ENCODE data around the gene CTBP2. TPM values are rescaled to one million over a fixed set of nuclear protein-coding genes. Genes with fewer than 3 reads are reported as not detected.

Gene CTBP2
- total and polyA plus RNA-seq, 10 of the 15 experiments (the other 5 are each of a cell fraction or from before 2014, with no cell fraction given), result 0.02 to 0.72 (median 0.06) TPM; not detected in 2

GRCh38 chr10:125089469-125089868 is 70.9 kb downstream of the CTBP2 start:
- in situ Hi-C loops (cut with MboI) (no loop called here), intact Hi-C loops (cut with micrococcal nuclease; ENCODE audit: unreplicated experiment) (no loop called here)
- Histone ChIP-seq H3K27me3 (replicated peaks in 1 of 2; ENCODE audit: control insufficient read depth in 2 of 2, insufficient read depth in 2 of 2, low read length in 1 of 2) (peaks cover 0 to 5% of the 10 kb centered on the region in 2 experiments; a peak in 3 of 4 replicates), H3K4me1 (ENCODE audit: control insufficient read depth, insufficient read depth, low read length) (no peaks in the 10 kb centered on the region), H3K9ac (ENCODE audit: control insufficient read depth, insufficient read depth, low read length) (no peak overlapping the region), H3K79me2 (ENCODE audit: control insufficient read depth, insufficient read depth, low read length) (no peaks in the 10 kb centered on the region), H4K20me1 (ENCODE audit: control insufficient read depth, insufficient read depth) (no peaks in the 10 kb centered on the region), H3K36me3 (ENCODE audit: control insufficient read depth in 2 of 2, insufficient read depth in 2 of 2, low read length in 1 of 2) (no peaks in the 10 kb centered on the region), H3K9me3 (replicated peaks; ENCODE audit: control insufficient read depth, insufficient read depth, low read length) (no peaks in the 10 kb centered on the region), H3K4me3 (no peak overlapping the region), H3K27ac (ENCODE audit: control insufficient read depth, insufficient read depth) (no peak overlapping the region), H2AFZ (ENCODE audit: control insufficient read depth, low read depth, low read length) (no peak overlapping the region), H3K4me2 (ENCODE audit: control insufficient read depth, insufficient read depth) (no peak overlapping the region)
- TF ChIP-seq ETV6 (conservative IDR thresholded peaks at IDR 0.05 in 1 of 2, IDR thresholded peaks at IDR 0.05 in 1 of 2; ENCODE audit: borderline replicate concordance in 1 of 2, low read depth in 1 of 2) (no peak), BMI1 (IDR thresholded peaks at IDR 0.05; ENCODE audit: borderline replicate concordance) (no peak), PAX8 (IDR thresholded peaks at IDR 0.05) (no peak), EGR1 (IDR thresholded peaks at IDR 0.05; ENCODE audit: borderline replicate concordance in 1 of 2, low read depth in 2 of 2, low read length in 2 of 2) (no peak), ZBTB40 (IDR thresholded peaks at IDR 0.05; ENCODE audit: borderline replicate concordance) (no peak)
- TF ChIP-seq, protein P1, sequence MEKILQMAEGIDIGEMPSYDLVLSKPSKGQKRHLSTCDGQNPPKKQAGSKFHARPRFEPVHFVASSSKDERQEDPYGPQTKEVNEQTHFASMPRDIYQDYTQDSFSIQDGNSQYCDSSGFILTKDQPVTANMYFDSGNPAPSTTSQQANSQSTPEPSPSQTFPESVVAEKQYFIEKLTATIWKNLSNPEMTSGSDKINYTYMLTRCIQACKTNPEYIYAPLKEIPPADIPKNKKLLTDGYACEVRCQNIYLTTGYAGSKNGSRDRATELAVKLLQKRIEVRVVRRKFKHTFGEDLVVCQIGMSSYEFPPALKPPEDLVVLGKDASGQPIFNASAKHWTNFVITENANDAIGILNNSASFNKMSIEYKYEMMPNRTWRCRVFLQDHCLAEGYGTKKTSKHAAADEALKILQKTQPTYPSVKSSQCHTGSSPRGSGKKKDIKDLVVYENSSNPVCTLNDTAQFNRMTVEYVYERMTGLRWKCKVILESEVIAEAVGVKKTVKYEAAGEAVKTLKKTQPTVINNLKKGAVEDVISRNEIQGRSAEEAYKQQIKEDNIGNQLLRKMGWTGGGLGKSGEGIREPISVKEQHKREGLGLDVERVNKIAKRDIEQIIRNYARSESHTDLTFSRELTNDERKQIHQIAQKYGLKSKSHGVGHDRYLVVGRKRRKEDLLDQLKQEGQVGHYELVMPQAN (conservative IDR thresholded peaks at IDR 0.05), result no peak
- RAD21 ChIA-PET (ENCODE audit: unreplicated experiment), result no interaction called here
- DNase-seq (ENCODE audit: low read depth, low spot score) (no peak), ATAC-seq (no peak), FAIRE-seq (no peak)
- 0% methylated on average over 2 of the region's 2 CpGs for WGBS (ENCODE audit: insufficient coverage, insufficient replicate concordance, low lambda C conversion rate, missing lambda C conversion rate)
- POLR2A ChIA-PET, result no interaction called here
- CTCF ChIA-PET, result no interaction called here
- SMC1A ChIA-PET (ENCODE audit: uncharacterized antibody, unreplicated experiment), result no interaction called here
- no TSS peak for BruUV-seq (replicated peaks)

Measured in GM12878 (cell line).